ENCODE results near the gene KLHL2.
"Not testable (repeated sequence)": the region's sequence is repeated elsewhere in the genome, so short reads cannot be mapped to it uniquely, and the experiment has no call there.

DNA sequence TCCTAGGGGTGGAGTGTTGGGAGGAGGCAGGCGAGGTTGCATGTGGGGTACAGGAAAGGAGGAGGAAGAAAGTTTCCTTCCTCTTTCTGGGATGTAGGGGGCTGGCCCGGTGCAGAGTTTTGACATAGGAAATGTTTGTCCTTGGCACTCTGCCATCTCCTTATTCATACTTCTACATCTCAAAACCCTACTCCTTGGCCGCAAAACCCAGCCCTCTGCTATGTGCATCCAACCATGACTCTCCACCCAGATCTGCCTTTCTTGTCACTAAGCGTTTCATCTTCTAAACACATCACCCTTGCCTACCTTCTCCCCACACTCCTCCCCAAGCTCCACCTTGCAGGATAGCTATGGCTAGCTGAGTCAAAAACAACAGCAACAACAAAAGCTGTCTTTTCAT lies 48.1 kb downstream of the KLHL2 start:
- not testable (repeated sequence) for TF ChIP-seq CTCF (CRISPR knock-in tag; IDR thresholded peaks at IDR 0.05); IKZF1 (IDR thresholded peaks at IDR 0.05); POLR2A (IDR thresholded peaks at IDR 0.05; ENCODE audit: insufficient read depth in 1 of 2, low read depth in 2 of 2, low read length in 2 of 2); TAF1 (CRISPR knock-in tag; IDR thresholded peaks at IDR 0.05); ZNF672 (CRISPR knock-in tag; IDR thresholded peaks at IDR 0.05); HNRNPK (IDR thresholded peaks at IDR 0.05; ENCODE audit: low read depth, low read length, poor library complexity, severe bottlenecking); NR1H2 (CRISPR knock-in tag; IDR thresholded peaks at IDR 0.05; ENCODE audit: borderline replicate concordance, low read depth); ZNF274 (CRISPR knock-in tag; IDR thresholded peaks at IDR 0.05)
- TF ChIP-seq, protein P1, sequence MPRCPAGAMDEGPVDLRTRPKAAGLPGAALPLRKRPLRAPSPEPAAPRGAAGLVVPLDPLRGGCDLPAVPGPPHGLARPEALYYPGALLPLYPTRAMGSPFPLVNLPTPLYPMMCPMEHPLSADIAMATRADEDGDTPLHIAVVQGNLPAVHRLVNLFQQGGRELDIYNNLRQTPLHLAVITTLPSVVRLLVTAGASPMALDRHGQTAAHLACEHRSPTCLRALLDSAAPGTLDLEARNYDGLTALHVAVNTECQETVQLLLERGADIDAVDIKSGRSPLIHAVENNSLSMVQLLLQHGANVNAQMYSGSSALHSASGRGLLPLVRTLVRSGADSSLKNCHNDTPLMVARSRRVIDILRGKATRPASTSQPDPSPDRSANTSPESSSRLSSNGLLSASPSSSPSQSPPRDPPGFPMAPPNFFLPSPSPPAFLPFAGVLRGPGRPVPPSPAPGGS (CRISPR knock-in tag; IDR thresholded peaks at IDR 0.05), result not testable (repeated sequence)
